Vagina (tissue), 2 donors: Measurements from ENCODE around the gene SLU7.

Experiments
- CTCF ChIP-seq, 3 experiments: fragments of 450-650 bp in 2 of 3; fragments of 200-600 bp in 1 of 3; sonication (generic) in 1 of 3; IDR thresholded peaks; one replicate each; pipeline ENCODE4 v1.5.1; 2017 to 2019; ENCODE audit warnings: antibody characterized with exemption in 3 of 3, mild to moderate bottlenecking in 2 of 3, moderate library complexity in 2 of 3
- POLR2AphosphoS5 ChIP-seq, 2 donors: sonication (generic); formaldehyde crosslinking; IDR thresholded peaks; one replicate each; pipeline ENCODE4 v1.9.0; 2017; ENCODE audit warnings: antibody characterized with exemption in 2 of 2, mild to moderate bottlenecking in 2 of 2, low read depth in 1 of 2; ENCODE audit not compliant: insufficient read depth in 1 of 2

- no peak for TF ChIP-seq CTCF (IDR thresholded peaks at IDR 0.05)
- peak in 1 of 2 donors; percentile 60 for TF ChIP-seq POLR2AphosphoS5 (IDR thresholded peaks at IDR 0.05; ENCODE audit: insufficient read depth in 1 of 2, low read depth in 1 of 2)
Measured at GRCh38 chr5:160467555-160468362, 48.9 kb upstream of the SLU7 start.
